DOHH2 (cell line): Measurements from ENCODE around the gene PRKCZ.

Source experiments
- H3F3A ChIP-seq: fragments of 200-600 bp; sonication (generic), shearing (Covaris generic); 2 replicates; pipeline ENCODE4 v1.6.0; 2016; ENCODE audit warnings: antibody characterized with exemption, mild to moderate bottlenecking; ENCODE audit not compliant: control insufficient read depth, insufficient read depth
- H3K27ac ChIP-seq: fragments of 200-600 bp; sonication (generic); 2 replicates; pipeline ENCODE4 v1.5.1; 2014; ENCODE audit warnings: low read depth, mild to moderate bottlenecking, low read length, moderate library complexity
- H3K27me3 ChIP-seq: fragments of 200-600 bp; sonication (generic); 2 replicates; pipeline ENCODE4 v1.6.1; 2014; ENCODE audit warnings: mild to moderate bottlenecking, low read length, mixed read lengths; ENCODE audit not compliant: control insufficient read depth
- H3K36me3 ChIP-seq: fragments of 200-600 bp; sonication (generic); 2 replicates; pipeline ENCODE4 v1.6.1; 2014; ENCODE audit warnings: mild to moderate bottlenecking, low read length, moderate library complexity, mixed read lengths; ENCODE audit not compliant: control insufficient read depth
- H3K4me1 ChIP-seq: fragments of 200-600 bp; sonication (generic); 2 replicates; pipeline ENCODE4 v1.6.1; 2014; ENCODE audit warnings: mild to moderate bottlenecking, low read length, mixed read lengths; ENCODE audit not compliant: control insufficient read depth
- H3K4me2 ChIP-seq: fragments of 200-600 bp; sonication (generic); 2 replicates; pipeline ENCODE4 v1.6.0; 2014; ENCODE audit warnings: mild to moderate bottlenecking, low read length, moderate library complexity
- H3K4me3 ChIP-seq: fragments of 200-600 bp; sonication (generic); 2 replicates; pipeline ENCODE4 v1.5.1; 2014; ENCODE audit warnings: mild to moderate bottlenecking, low read length, mixed read lengths
- H3K79me2 ChIP-seq: fragments of 200-600 bp; sonication (generic); 2 replicates; pipeline ENCODE4 v1.6.1; 2014; ENCODE audit warnings: mild to moderate bottlenecking, low read length, mixed read lengths; ENCODE audit not compliant: control insufficient read depth
- H3K9me2 ChIP-seq: fragments of 200-600 bp; sonication (generic); replicated peaks from 2 replicates; pipeline ENCODE4 v1.6.1; 2014; ENCODE audit warnings: mild to moderate bottlenecking, low read length, mixed read lengths; ENCODE audit not compliant: control insufficient read depth
- H3K9me3 ChIP-seq: fragments of 200-600 bp; sonication (generic); 2 replicates; pipeline ENCODE4 v1.6.1; 2014; ENCODE audit warnings: antibody characterized with exemption, low read length, mixed read lengths; ENCODE audit not compliant: control insufficient read depth, insufficient read depth
- H4K20me1 ChIP-seq: fragments of 200-600 bp; sonication (generic); 2 replicates; pipeline ENCODE4 v1.6.0; 2014; ENCODE audit warnings: low read depth, mild to moderate bottlenecking, antibody characterized with exemption, low read length, moderate library complexity; ENCODE audit not compliant: control insufficient read depth, insufficient read depth
- EZH2phosphoT487 ChIP-seq: fragments of 200-600 bp; sonication (generic); IDR thresholded peaks from 2 replicates; pipeline ENCODE4 v1.6.1; 2017; ENCODE audit warnings: borderline replicate concordance, mild to moderate bottlenecking, antibody characterized with exemption, low read length, moderate library complexity, mixed read lengths
- TF ChIP-seq, protein P1 (sequence below): fragments of 200-600 bp; sonication (generic); IDR thresholded peaks from one replicate; pipeline ENCODE4 v1.5.1; 2014; ENCODE audit warnings: antibody characterized with exemption, mild to moderate bottlenecking, low read depth, low read length; ENCODE audit not compliant: poor library complexity, severe bottlenecking

PRKCZ gene

GRCh38 chr1:2054560-2054959 is 4.3 kb downstream of the PRKCZ start:
- Histone ChIP-seq H3K4me3 (no peak overlapping the region), H3K4me1 (peaks cover 3% of the 10 kb centered on the region; the same call in 1 of the 2 replicates), H3K27me3 (no peaks in the 10 kb centered on the region; the same call in 1 of the 2 replicates), H4K20me1 (no peaks in the 10 kb centered on the region), H3K36me3 (no peaks in the 10 kb centered on the region), H3K27ac (no peak overlapping the region), H3K9me2 (no peaks in the 10 kb centered on the region), H3K4me2 (no peak overlapping the region), H3K79me2 (no peaks in the 10 kb centered on the region), H3F3A (no peaks in the 10 kb centered on the region), H3K9me3 (no peaks in the 10 kb centered on the region)
- TF ChIP-seq EZH2phosphoT487 = no peak
- TF ChIP-seq, protein P1, sequence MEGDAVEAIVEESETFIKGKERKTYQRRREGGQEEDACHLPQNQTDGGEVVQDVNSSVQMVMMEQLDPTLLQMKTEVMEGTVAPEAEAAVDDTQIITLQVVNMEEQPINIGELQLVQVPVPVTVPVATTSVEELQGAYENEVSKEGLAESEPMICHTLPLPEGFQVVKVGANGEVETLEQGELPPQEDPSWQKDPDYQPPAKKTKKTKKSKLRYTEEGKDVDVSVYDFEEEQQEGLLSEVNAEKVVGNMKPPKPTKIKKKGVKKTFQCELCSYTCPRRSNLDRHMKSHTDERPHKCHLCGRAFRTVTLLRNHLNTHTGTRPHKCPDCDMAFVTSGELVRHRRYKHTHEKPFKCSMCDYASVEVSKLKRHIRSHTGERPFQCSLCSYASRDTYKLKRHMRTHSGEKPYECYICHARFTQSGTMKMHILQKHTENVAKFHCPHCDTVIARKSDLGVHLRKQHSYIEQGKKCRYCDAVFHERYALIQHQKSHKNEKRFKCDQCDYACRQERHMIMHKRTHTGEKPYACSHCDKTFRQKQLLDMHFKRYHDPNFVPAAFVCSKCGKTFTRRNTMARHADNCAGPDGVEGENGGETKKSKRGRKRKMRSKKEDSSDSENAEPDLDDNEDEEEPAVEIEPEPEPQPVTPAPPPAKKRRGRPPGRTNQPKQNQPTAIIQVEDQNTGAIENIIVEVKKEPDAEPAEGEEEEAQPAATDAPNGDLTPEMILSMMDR = no peak

- Histone ChIP-seq H4K20me1 (no peaks in the 10 kb centered on the region), H3K9me3 (no peaks in the 10 kb centered on the region), H3F3A (no peaks in the 10 kb centered on the region), H3K4me3 (no peak overlapping the region), H3K36me3 (no peaks in the 10 kb centered on the region), H3K4me2 (no peak overlapping the region), H3K27ac (no peak overlapping the region), H3K79me2 (no peaks in the 10 kb centered on the region), H3K9me2 (no peaks in the 10 kb centered on the region), H3K4me1 (no peaks in the 10 kb centered on the region), H3K27me3 (no peaks in the 10 kb centered on the region; the same call in 1 of the 2 replicates)
- no peak for TF ChIP-seq EZH2phosphoT487
- TF ChIP-seq, protein P1 = peak; percentile 11
These were observed 5.8 kb downstream of the PRKCZ start for GRCh38 chr1:2055911-2056575.

DNA sequence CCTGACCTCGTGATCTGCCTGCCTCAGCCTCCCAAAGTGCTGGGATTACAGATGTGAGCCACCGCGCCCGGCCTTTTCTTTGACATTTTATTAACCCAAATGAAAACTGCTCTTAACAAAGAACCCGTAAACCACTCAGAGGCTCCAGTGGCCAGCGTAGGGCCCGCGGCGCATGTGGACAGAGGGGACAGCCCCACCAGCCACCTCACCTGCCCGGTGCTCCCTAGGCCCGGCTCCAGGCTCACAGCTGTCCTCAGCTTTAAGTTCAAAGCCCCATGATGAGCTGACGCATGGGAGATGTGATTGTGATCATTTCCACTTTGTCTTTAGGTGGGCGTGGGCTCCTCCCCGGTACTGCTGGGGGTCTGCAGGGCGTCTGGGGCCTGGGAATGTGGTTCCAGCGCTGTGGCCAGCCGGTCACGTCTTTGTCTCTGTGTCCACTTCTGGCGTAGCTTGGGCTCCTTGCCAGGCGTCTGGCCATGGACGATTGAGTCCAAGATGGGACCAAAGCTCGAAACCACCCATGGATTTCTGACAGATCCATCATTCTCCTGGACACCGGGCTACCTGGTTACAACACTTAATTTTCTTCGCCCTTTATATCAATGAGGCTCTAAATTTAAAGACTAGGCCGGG is 6.9 kb downstream of the PRKCZ start:
- Histone ChIP-seq H3F3A (no peaks in the 10 kb centered on the region), H4K20me1 (no peaks in the 10 kb centered on the region), H3K27ac (no peak overlapping the region), H3K36me3 (no peaks in the 10 kb centered on the region), H3K27me3 (no peaks in the 10 kb centered on the region), H3K4me3 (no peak overlapping the region), H3K4me1 (no peaks in the 10 kb centered on the region), H3K9me3 (no peaks in the 10 kb centered on the region), H3K79me2 (no peaks in the 10 kb centered on the region), H3K4me2 (no peak overlapping the region), H3K9me2 (no peaks in the 10 kb centered on the region)
- TF ChIP-seq, protein P1 = no peak
- TF ChIP-seq EZH2phosphoT487 = no peak
